ENCODE results near the gene PHLDB1.

DNA sequence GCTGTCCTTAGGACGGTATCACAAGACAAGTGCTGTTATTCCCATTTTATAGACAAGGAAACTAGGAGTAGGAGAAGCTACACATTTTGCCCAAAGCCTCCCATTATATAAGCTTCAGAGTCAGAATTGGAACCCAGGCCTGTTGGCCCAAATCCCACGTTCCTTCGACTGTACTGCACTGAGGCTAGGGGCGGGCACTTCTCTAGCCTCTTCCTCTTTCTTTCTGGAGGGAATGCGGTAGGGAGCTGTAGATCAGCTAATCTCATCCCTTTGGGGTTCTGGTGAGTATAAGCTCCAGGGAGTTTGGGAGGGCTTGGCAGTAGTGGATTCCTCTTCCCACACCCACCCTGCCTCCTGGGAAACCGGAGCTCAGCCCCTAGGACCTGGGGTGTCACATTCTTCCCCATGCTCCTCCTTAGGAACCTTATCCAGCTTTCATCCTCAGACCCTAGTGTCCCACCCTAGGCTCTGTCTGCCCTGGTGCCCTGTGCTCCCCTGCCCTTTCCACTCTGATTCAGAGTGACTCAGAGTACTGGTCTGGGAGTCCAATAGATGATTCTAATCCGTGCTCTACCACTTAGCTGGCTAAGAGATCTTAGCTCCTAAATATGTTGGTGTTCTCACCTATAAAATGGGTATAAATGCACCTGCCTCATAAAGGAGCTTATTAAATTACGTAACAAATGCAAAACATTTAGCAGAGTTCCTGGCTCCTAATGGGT, 29.3 kb downstream of the PHLDB1 start:
- TF ChIP-seq, protein P1, sequence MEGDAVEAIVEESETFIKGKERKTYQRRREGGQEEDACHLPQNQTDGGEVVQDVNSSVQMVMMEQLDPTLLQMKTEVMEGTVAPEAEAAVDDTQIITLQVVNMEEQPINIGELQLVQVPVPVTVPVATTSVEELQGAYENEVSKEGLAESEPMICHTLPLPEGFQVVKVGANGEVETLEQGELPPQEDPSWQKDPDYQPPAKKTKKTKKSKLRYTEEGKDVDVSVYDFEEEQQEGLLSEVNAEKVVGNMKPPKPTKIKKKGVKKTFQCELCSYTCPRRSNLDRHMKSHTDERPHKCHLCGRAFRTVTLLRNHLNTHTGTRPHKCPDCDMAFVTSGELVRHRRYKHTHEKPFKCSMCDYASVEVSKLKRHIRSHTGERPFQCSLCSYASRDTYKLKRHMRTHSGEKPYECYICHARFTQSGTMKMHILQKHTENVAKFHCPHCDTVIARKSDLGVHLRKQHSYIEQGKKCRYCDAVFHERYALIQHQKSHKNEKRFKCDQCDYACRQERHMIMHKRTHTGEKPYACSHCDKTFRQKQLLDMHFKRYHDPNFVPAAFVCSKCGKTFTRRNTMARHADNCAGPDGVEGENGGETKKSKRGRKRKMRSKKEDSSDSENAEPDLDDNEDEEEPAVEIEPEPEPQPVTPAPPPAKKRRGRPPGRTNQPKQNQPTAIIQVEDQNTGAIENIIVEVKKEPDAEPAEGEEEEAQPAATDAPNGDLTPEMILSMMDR (IDR thresholded peaks at IDR 0.05; ENCODE audit: extremely low read depth in 1 of 2, insufficient read depth in 1 of 2, low read depth in 1 of 2, low read length in 2 of 2): no peak
- no peak for TF ChIP-seq EZH2 (IDR thresholded peaks at IDR 0.05; ENCODE audit: borderline replicate concordance, low read depth, low read length, severe bottlenecking)
